DOHH2 (cell line): Measurements from ENCODE around the gene RAB8A.
"Not testable (repeated sequence)": the region's sequence is repeated elsewhere in the genome, so short reads cannot be mapped to it uniquely, and the experiment has no call there.

Experiments
- H3F3A ChIP-seq: fragments of 200-600 bp; sonication (generic), shearing (Covaris generic); 2 replicates; pipeline ENCODE4 v1.6.0; 2016; ENCODE audit warnings: antibody characterized with exemption, mild to moderate bottlenecking; ENCODE audit not compliant: control insufficient read depth, insufficient read depth
- H3K27ac ChIP-seq: fragments of 200-600 bp; sonication (generic); 2 replicates; pipeline ENCODE4 v1.5.1; 2014; ENCODE audit warnings: low read depth, mild to moderate bottlenecking, low read length, moderate library complexity
- H3K27me3 ChIP-seq: fragments of 200-600 bp; sonication (generic); 2 replicates; pipeline ENCODE4 v1.6.1; 2014; ENCODE audit warnings: mild to moderate bottlenecking, low read length, mixed read lengths; ENCODE audit not compliant: control insufficient read depth
- H3K36me3 ChIP-seq: fragments of 200-600 bp; sonication (generic); 2 replicates; pipeline ENCODE4 v1.6.1; 2014; ENCODE audit warnings: mild to moderate bottlenecking, low read length, moderate library complexity, mixed read lengths; ENCODE audit not compliant: control insufficient read depth
- H3K4me1 ChIP-seq: fragments of 200-600 bp; sonication (generic); 2 replicates; pipeline ENCODE4 v1.6.1; 2014; ENCODE audit warnings: mild to moderate bottlenecking, low read length, mixed read lengths; ENCODE audit not compliant: control insufficient read depth
- H3K4me2 ChIP-seq: fragments of 200-600 bp; sonication (generic); 2 replicates; pipeline ENCODE4 v1.6.0; 2014; ENCODE audit warnings: mild to moderate bottlenecking, low read length, moderate library complexity
- H3K4me3 ChIP-seq: fragments of 200-600 bp; sonication (generic); 2 replicates; pipeline ENCODE4 v1.5.1; 2014; ENCODE audit warnings: mild to moderate bottlenecking, low read length, mixed read lengths
- H3K79me2 ChIP-seq: fragments of 200-600 bp; sonication (generic); 2 replicates; pipeline ENCODE4 v1.6.1; 2014; ENCODE audit warnings: mild to moderate bottlenecking, low read length, mixed read lengths; ENCODE audit not compliant: control insufficient read depth
- H3K9me2 ChIP-seq: fragments of 200-600 bp; sonication (generic); replicated peaks from 2 replicates; pipeline ENCODE4 v1.6.1; 2014; ENCODE audit warnings: mild to moderate bottlenecking, low read length, mixed read lengths; ENCODE audit not compliant: control insufficient read depth
- H3K9me3 ChIP-seq: fragments of 200-600 bp; sonication (generic); 2 replicates; pipeline ENCODE4 v1.6.1; 2014; ENCODE audit warnings: antibody characterized with exemption, low read length, mixed read lengths; ENCODE audit not compliant: control insufficient read depth, insufficient read depth
- H4K20me1 ChIP-seq: fragments of 200-600 bp; sonication (generic); 2 replicates; pipeline ENCODE4 v1.6.0; 2014; ENCODE audit warnings: low read depth, mild to moderate bottlenecking, antibody characterized with exemption, low read length, moderate library complexity; ENCODE audit not compliant: control insufficient read depth, insufficient read depth
- CTCF ChIP-seq: fragments of 200-600 bp; sonication (generic); IDR thresholded peaks from one replicate; pipeline ENCODE4 v1.5.1; 2014; ENCODE audit warnings: antibody characterized with exemption, mild to moderate bottlenecking, low read depth, low read length; ENCODE audit not compliant: poor library complexity, severe bottlenecking
- EZH2phosphoT487 ChIP-seq: fragments of 200-600 bp; sonication (generic); IDR thresholded peaks from 2 replicates; pipeline ENCODE4 v1.6.1; 2017; ENCODE audit warnings: borderline replicate concordance, mild to moderate bottlenecking, antibody characterized with exemption, low read length, moderate library complexity, mixed read lengths

RAB8A gene

GRCh38 chr19:16117594-16118033, 5.9 kb downstream of the RAB8A start:
- peaks cover 86% of the 10 kb centered on the region for H3K79me2 ChIP-seq

GRCh38 chr19:16118489-16119033, 6.9 kb downstream of the RAB8A start:
- H3K9me2 ChIP-seq: no peaks in the 10 kb centered on the region
- peak overlapping the region; percentile 68 for H3K4me3 ChIP-seq
- H3K4me2 ChIP-seq: peak overlapping the region; percentile 89
- peaks cover 80% of the 10 kb centered on the region for H3K36me3 ChIP-seq
- no peaks in the 10 kb centered on the region for H3K9me3 ChIP-seq
- TF ChIP-seq EZH2phosphoT487 (no peak), CTCF (no peak)
- peak overlapping the region; percentile 94 for H3K27ac ChIP-seq
- H3F3A ChIP-seq: peaks cover 17% of the 10 kb centered on the region
- H3K27me3 ChIP-seq: no peaks in the 10 kb centered on the region
- H3K4me1 ChIP-seq: peaks cover 63% of the 10 kb centered on the region
- H3K79me2 ChIP-seq: peaks cover 77% of the 10 kb centered on the region
- H4K20me1 ChIP-seq: no peaks in the 10 kb centered on the region; the same call in 1 of the 2 replicates

More at GRCh38 chr19:16117594-16118033, 5.9 kb downstream of the RAB8A start:
- peaks cover 72% of the 10 kb centered on the region for H3K4me1 ChIP-seq
- peaks cover 17% of the 10 kb centered on the region for H3F3A ChIP-seq
- H4K20me1 ChIP-seq: peaks cover 4% of the 10 kb centered on the region
- TF ChIP-seq CTCF (peak; percentile 78), EZH2phosphoT487 (no peak)
- H3K9me2 ChIP-seq: no peaks in the 10 kb centered on the region
- peak overlapping the region; percentile 89 for H3K4me2 ChIP-seq
- no peaks in the 10 kb centered on the region for H3K9me3 ChIP-seq
- H3K27me3 ChIP-seq: no peaks in the 10 kb centered on the region
- H3K36me3 ChIP-seq: peaks cover 82% of the 10 kb centered on the region
- peak overlapping the region; percentile 68 for H3K4me3 ChIP-seq
- peak overlapping the region; percentile 94 for H3K27ac ChIP-seq

- peak overlapping the region; percentile 68 for H3K4me3 ChIP-seq
- H4K20me1 ChIP-seq, H3K9me3 ChIP-seq, H3K9me2 ChIP-seq, H3K27me3 ChIP-seq: not testable (repeated sequence)
- H3K4me2 ChIP-seq: peak overlapping the region; percentile 89
- peaks cover 73% of the 10 kb centered on the region for H3K79me2 ChIP-seq
- H3K4me1 ChIP-seq: peaks cover 58% of the 10 kb centered on the region
- H3K36me3 ChIP-seq: peaks cover 84% of the 10 kb centered on the region
- H3K27ac ChIP-seq: peak overlapping the region; percentile 94
- peaks cover 13% of the 10 kb centered on the region for H3F3A ChIP-seq
These were observed 7.6 kb downstream of the RAB8A start for GRCh38 chr19:16119075-16119857.

- Histone ChIP-seq H3K79me2 (peaks cover 55% of the 10 kb centered on the region), H3K4me3 (no peak overlapping the region), H3K27ac (no peak overlapping the region), H3K9me2 (no peaks in the 10 kb centered on the region), H3K9me3 (no peaks in the 10 kb centered on the region), H3K27me3 (no peaks in the 10 kb centered on the region), H4K20me1 (no peaks in the 10 kb centered on the region), H3K36me3 (peaks cover 87% of the 10 kb centered on the region), H3K4me1 (peaks cover 41% of the 10 kb centered on the region), H3K4me2 (no peak overlapping the region), H3F3A (peaks cover 13% of the 10 kb centered on the region)
- TF ChIP-seq CTCF (no peak), EZH2phosphoT487 (no peak)
These were observed 9.5 kb downstream of the RAB8A start for GRCh38 chr19:16121141-16121540.
